DMS114 treated with DMSO at 0.1 percent for 48 hours (cell line): Measurements from ENCODE around the gene SMG7.

ENCODE experiments used
- DNase-seq: peaks from one replicate; lab custom pipeline; 2025; ENCODE audit not compliant: unreplicated experiment; lab: John Stamatoyannopoulos, UW

Gene SMG7

DNA sequence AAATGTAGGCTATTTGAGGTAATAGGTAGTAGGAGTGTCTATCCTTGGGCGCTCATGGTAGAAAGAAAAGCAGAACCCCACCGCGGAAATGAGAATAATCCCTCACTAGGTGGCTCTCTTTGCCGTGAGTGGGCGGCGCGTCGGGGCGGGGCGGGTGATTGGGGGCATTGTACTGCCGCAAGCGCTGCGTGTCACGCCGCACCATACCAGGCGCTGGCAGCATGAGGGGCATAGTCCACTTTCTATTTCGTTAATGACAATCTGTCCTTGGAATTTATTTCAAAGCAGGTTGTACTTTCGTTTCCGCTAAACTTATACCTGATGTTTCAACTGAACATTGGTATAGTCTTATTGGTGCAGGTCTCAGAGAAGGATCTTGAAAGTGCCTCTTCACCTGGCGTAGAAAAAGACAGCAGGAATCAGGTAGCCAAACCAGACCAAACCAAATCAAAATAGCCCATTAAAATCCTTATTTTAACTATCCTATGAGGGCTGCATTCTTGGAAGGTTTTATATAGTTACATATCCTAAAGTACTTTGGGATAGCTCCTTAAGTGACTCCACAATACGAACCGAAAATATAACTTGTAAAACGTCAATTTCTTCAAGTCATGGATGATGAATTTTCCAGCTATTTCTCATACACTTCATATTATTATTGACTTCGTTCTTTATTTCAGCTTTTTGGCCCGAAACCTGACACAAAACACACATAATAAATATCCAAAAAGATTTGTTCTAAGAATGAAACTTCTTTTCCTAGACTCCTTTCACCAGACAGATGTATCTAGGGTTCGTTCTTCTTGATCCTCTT, 1.9 kb upstream of the SMG7 start:
- peak; percentile 70 for DNase-seq

DNA sequence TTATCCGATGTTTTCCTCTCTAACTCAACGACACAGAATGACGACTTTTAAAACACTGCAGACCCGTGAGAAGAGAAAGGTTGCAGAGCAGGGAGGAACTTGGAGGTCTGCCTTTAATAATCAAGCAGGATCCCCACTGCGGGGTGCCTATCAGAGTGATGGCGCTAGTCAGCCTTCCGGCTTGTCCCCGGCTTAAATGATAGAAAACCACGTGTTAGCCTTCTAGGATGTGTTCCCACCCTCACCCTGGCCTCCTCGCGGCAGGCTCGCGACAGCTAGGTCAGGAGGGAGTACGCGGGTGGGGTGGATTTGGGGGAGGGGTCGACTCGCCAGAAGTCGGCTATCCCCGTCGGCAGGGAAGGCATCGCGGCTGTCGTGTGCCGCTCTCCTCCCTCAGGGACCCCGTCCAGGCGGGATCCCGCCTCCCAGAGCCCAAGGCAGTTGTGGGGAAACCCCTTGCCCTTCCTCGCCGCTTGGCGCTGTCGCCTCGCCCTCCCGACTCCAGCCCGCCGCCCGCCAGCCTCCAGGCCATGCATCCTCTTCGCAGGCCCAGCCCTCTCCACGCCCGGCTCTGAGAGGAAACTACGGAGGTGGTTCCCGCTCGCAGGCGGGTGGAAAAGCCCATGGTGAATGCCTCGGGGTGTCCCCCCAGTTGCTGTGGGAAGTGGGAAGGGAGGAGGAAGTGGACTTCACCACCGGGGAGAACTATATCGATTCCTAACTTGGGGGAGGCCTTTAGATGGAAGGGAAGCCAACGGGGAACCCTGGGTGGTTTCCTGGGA, 1.1 kb upstream of the SMG7 start:
- peak; percentile 52 for DNase-seq

DNA sequence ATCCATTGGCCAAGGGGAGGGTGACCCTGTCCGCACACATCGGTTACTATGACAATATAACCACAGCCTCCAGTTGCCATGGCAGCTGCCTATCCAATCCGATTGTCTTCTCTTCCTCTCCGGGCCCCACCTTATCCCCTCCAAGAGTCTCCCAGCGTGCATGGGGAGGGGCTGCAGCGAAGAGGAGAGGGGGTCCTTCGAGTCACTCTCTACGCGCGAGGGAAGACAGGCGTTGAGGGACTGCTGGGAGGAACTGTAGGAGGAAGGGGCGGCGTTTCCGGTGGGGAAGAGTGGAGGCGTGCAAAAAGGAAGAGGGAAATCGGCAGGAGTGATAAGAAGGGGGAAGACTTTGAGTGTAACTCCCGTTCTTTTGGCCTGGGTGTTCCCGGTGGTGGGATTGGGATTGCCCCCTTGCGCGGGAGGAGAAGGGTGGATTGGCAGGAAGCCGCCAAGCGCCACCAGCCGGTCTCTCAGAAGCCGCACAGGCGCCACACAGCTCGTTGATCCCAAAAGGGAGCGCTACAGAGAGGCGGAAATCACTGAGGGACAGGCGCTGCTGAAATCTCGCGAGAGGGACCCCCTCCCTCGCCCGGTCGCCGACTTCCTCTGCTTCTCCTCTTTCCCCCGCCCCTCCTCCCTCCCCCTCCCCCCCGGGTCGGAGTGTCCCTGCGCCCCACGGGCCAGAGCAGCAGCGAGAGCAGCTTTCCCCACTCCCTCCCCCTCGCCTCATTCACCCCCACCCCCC, 384 bp upstream of the SMG7 start:
- DNase-seq, result peak; percentile 98

DNA sequence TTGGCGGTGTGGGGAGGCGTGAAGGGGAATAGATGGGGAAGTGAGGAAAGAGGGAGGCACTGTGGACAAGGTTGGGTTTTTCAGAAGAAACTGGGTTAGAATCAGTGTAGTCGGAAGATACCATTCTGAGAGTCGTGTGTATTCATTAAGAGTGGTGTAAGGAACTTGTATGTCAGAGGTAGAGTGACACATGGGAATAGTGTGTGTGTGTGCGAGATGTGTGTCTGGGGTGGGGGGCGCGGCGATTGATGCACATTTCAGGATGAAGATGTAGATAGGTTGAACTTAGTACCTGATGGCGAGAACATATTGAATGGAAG, 878 bp downstream of the SMG7 start:
- DNase-seq, result no peak

DNA sequence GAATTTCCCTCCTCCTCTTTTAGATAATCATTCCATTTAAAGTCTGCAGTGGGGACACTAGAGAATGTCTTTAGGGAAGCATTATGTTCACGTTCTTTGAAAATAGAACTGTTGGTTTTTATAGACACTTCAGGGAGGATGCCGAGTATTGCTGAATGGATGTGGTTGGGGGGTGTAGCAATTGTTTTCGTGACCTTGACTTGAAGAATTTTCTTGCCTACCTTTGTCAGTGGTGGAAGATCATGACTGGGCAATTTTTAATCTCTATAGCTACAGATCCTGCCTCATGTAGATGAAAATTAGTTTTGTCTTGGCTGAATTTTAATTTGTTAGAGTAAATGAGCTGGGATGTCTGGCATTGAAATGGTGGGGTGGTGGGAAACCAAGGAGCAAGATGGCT, 3.8 kb downstream of the SMG7 start:
- no peak for DNase-seq

DNA sequence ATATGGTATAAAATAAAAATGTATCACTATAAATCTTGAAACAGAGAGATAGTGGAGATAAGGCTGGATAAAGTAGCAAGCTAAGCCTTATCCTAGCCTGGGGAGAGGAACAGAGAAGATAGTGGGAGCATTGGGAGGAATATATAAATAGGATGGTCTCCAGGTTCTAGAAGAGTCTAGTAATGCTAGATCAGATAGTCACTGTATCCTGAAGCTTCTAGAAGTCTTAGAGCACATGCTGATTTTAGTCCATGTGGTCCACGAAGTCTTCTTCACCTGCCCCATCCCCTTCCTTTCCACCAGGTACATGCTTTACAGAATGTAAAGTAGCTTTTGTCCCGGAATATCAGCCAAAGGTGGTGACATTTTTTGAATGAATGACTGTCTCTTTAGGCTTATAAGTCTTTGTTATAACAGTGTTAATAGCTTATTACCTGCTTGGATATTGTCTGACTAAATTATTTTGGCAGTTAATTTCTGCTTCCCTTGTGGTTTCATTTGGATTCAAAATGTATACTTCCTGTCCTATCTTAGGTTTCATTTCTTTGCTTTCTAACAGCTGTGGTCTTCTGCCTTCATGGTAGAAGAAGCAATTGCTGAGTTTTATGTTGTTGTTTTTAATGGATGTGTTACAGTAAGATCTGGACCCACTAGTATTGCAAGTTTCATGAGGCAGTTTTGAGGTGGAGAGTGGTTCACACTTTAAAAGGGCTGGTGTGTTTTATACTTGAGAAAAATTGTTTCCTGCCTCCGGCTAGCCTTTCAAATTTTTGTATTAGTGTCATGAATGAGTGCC, 5.9 kb downstream of the SMG7 start:
- no peak for DNase-seq

DNA sequence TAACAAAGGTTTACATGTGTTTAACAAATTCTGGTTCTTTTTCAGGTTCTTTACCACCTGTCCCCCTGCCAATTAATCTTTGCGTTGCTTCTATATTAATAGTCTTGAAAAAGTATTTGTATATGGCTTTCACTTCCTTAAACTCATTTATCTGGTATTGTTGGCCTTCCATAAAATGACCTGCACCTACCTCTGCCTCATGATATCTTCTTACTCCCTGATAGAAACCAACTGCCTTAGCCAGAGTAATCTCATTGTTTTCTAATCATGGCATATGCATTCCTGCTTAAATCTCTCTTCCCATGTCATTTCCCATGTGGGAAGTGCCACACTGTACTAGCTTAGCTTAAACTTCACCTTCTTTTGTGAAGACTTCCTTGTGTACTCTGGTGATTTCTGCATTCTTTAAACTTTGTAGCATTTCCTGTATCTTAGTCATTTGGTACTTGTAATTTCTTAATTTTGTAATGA, 8.7 kb downstream of the SMG7 start:
- no peak for DNase-seq

DNA sequence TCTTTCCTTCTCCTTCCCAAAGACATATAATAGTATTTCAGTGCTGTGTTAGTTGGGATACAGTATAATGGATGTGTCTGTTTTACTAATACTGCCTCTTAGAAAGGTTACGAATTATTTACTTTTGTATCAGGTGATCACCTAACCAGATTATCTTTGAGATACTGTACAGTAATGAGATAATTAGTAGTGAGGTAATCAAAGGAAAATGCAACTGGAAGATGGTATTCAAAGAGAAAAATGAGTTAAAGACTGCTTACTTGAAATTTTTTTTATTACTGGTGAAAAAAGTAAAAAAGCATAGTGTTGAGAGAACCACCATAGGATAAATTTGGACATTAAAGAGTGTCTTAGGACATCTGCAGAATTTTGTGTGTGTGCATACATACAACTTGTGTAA, 10.9 kb downstream of the SMG7 start:
- DNase-seq, result no peak

DNA sequence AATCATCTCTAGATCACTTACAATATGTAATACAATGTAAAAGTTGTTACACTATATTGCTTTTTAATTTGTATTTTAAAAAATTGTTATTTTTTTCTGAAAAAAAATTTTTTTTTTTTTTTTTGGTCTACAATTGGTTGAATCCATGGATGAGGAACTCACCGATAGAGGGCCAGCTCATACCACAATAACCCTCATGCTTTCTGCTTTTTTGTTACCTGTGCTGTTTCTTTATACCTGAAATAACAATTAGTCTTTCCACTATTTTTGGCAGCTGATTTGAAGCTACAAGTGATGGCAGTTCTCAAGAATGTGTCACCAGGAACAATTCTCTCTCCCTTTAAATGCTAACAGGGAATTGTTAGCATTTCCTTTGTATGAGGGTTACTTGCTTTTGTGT, 12.0 kb downstream of the SMG7 start:
- no peak for DNase-seq

DNA sequence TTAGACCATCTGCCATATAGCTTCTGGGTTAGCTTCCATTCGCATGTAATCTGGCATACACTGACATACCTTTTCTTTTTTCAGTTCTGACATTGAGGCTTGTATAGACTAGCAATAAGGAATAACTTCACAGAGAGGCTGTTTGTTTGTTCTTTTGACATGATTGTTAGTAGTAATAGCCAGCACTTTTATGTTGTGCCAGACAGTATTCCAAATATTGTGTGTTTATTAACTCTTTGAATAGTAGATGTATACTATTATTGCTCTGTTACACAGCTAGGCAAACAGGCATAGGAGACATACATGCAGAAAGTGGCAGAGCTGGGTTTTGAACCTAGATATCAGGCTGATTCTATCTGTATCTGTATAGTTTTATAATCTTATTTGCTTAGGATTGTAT, 12.6 kb downstream of the SMG7 start:
- no peak for DNase-seq

DNA sequence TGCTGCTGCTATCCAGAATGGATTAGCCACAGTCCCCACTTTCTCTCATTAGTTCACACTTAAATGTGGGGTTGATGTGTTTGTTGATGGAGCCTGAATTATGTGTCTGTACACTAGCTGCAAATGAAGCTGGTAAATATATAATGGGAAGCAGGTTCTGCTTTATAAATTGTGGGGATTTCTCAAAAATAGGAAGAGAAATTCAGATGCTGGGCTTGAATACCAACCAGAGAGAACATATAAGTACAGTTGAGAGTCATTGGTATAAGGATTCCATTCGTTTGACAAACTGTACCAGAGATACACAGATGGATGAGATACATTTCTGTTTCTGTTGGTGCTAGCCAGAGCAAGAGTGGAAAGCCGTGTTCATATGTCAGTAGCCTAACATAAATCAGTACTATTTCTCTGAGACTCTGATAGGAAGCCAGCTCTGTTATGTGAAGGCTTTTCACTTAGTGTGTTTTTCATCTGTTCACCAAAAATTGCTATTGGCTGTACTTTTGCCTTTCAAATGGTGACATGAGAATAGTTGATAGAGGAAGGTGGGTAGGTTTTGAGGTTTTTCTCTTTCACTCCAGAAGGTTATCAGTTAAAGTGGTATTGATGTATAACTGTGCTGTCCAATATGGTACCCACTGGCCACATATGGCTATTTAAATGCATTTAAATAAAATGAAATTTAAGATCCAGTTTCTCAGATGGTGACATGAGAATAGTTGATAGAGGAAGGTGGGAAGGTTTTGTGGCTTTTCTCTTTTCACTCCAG, 15.6 kb downstream of the SMG7 start:
- DNase-seq, result no peak

DNA sequence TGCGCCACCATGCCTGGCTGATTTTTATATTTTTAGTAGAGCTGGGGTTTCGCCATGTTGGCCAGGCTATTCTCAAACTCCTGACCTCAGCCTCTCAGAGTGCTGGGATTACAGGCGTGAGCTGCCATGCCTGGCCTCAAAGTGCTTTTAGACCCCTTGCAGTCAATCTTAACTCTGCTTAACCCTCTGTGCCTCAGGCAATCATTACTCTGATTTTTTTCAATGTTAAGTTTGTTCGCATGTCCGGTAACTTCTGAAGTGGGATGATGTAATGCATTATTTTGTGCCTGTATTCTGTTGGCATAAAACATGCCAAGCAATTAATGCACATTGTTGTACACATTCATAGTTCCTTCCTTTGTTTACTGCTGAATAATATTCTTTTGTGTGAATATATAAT, 18.6 kb downstream of the SMG7 start:
- no peak for DNase-seq

DNA sequence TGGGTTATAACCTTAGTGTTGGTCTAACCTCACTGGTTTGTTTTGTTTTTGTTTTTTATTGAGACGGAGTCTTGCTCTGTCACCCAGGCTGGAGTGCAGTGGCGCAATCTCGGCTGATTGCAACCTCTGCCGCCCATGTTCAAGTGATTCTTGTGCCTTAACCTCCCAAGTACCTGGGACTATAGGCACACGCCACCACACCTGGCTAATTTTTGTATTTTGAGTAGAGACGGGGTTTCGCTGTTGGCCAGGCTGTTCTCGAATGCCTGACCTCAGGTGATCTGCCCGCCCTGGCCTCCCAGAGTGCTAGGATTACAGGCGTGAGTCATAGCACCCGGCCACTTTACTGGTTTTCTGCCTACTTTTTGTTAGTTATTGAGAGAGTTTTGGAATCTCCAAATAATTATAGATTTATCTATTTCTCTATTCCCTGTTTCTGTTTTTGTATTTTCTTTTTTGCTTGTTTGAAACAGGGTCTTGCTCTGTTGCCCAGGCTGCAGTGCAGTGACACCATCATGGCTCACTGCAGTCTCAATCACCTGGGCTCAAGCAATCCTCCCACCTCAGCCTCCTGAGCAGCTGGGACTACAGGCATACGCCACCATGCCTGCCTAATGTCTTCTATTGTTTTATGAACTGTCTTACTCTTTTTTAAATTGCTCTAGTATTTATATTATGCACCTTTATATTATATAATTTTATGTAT, 21.4 kb downstream of the SMG7 start:
- DNase-seq, result no peak

DNA sequence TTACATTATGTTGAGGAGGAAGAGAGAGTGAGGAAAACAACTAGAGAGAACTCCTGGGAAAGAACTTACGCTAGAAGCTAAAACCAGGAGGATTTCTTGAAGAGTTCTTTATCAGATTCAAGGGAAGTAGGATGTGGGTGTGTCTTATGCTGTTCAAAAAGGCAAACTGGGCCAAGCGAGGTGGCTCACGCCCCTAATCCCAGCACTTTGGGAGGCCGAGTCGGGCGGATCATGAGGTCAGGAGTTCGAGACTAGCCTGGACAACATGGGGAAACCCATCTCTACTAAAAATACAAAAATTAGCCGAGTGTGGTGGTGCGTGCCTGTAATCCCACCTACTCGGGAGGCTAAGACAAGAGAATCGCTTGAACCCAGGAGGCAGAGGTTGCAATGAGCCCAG, 23.1 kb downstream of the SMG7 start:
- no peak for DNase-seq

DNA sequence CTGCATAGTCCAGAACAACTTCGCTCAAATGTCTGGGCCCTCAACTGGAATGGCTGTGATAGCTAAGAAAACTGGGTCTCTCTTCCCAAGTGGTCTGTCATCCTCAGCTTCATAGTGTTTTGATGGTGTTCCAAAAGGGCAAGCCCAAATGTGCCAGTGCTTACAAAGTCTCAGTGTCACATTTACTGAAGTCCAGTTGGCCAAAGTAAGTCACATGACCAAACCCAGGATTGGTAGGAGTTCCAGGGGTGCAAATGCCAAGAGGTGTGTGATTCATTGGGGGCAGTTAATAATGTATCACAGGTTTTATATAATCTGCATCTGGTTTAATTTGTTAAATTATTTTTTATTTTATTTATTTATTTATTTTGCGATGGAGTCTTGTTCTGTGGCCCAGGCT, 24.9 kb downstream of the SMG7 start:
- no peak for DNase-seq

DNA sequence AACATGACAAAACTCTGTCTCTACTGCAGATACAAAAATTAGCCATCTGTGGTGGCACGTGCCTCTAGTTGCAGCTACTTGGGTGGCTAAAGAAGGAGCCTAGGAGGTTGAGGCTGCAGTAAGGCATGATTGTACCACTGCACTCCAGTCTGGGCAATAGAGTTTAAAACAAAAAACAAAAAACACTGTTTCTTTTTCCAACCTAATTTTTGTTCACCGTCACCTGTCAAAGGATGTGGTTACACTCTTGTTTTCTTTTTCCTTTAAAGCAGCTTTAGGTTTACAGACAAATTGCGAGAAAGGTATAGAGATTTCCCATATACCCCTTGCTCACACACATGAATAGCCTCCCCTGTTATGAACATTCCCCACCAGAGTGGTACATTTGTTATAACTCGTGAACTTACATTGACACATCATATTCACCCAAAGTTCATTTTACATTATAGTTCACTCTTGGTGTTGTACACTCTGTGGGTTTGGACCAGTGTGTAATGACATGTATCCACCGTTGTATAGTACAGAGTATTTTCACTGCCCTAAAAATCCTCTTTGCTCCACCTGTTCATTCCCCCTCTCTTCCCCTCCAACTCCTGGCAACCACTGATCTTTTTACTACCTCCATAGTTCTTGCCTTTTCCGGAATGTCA, 26.2 kb downstream of the SMG7 start:
- no peak for DNase-seq

DNA sequence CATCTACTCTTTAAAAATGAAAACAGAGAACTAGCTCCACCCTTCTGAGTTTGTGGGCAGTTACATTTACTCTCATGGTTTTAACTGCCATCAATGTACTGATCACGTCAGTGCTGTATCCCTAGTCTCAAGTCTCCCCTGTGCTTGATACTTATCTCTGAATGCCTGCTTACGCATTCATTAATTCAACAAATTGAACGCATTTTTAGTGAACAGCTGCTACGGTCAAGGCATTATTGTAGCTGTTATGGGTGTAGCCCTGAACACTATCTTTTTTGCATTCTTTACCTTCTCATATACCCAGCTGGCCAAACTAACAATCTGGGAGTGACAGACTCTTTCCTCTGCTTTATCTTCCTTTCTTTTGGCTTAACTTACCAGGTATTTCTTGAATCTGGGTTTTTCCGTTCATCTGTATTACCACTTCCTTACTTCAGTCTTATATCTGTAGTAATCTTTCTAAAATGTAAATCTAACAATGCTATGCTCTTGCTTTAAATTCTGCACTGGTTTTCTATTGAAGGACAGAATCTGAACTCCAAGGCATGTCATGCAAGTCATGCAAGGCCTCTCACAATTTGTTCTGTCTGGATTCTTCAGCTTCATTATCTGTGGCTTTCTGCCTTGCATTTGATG, 33.3 kb downstream of the SMG7 start:
- no peak for DNase-seq

DNA sequence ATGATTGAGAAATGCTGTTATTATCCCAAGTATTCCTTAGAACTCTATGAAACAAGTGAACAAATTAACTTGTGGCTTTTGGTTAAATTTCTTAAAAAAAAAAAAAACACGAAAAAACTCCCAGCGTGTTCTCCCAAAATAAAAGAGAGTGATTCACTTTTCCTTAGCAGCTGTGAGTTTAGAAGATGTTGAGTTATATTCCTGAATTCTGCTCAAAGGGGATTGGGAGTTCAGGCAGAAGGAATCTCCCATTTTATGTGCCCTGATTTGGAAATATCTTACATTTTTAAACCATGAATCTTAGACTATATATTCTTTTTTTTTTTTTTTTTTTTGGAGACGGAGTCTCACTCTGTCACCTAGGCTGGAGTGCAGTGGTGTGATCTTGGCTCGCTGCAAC, 34.3 kb downstream of the SMG7 start:
- DNase-seq, result no peak

DNA sequence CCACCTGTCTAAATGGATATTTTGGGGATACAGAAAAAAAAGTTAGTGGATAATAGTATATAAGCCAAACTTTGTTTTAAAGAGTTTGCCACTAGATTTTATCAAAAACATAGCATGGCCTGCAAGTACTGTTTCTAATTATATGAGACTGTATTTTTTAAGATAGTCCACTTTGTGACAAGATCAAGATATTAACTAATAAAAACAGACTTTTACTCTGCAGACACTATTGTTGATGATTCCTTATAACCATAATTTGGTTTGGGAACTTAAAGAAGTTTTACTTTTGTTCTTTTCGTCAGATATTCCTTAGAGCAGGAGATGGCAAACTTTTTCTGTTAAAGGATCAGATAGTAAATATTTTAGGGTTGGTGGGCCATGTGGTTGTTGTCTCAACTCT, 36.4 kb downstream of the SMG7 start:
- no peak for DNase-seq
